ENCODE measurements around the gene DGKB.

The DGKB gene

DNA sequence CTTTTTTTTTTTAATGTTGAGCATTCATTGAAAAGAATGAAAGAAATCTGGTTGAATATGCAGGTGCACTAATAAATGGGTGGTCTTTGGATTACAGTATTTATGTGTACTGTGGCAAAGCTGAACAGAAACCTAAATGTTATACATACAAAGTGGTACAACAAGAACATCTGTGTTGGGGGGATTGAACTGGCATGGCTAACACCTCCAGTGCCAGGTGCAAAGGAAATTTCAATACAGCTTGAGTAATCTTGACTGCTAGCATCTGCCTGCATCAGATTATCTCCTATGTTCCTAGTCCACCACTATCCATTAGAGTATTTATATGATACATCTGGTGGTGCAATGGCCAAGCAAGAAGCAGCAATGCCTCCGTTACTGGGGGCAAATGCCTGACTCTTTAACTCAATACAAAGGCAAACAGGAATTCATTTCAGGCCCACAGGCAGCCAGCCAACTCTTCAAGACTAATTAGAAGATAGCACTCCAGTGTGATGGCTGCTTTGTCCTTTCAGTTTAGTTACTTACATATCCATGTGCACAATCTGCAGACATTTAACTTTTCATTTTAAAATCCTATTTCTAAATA lies 692.6 kb downstream of the DGKB start:
- TF ChIP-seq, protein P1, sequence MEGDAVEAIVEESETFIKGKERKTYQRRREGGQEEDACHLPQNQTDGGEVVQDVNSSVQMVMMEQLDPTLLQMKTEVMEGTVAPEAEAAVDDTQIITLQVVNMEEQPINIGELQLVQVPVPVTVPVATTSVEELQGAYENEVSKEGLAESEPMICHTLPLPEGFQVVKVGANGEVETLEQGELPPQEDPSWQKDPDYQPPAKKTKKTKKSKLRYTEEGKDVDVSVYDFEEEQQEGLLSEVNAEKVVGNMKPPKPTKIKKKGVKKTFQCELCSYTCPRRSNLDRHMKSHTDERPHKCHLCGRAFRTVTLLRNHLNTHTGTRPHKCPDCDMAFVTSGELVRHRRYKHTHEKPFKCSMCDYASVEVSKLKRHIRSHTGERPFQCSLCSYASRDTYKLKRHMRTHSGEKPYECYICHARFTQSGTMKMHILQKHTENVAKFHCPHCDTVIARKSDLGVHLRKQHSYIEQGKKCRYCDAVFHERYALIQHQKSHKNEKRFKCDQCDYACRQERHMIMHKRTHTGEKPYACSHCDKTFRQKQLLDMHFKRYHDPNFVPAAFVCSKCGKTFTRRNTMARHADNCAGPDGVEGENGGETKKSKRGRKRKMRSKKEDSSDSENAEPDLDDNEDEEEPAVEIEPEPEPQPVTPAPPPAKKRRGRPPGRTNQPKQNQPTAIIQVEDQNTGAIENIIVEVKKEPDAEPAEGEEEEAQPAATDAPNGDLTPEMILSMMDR (IDR thresholded peaks at IDR 0.05; ENCODE audit: insufficient read depth, low read depth, low read length, missing control alignments), result no peak
- no peak for DNase-seq (ENCODE audit: low read depth)
- no peak overlapping the region for H3K4me3 ChIP-seq (ENCODE audit: low read depth, low read length)

DNA sequence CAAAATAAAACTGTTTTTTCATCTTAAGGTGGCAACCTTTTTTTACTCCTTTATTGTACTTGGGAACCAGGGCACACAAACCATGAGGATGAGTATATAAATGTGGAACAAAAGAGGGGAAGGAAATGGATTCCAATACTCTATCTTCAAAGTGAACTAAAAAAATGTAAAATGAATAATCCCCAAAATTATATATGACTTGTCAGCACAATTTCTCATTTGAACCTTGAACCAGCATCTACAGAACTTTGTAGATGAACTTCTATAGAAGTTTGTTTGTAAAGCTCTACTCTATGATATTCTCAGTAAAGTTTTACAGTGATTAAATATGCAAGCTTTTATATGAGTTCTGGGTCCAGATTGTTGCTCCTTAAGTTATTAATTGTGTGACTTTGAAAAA lies 694.8 kb downstream of the DGKB start:
- no peak for DNase-seq (ENCODE audit: low read depth)
- no peak overlapping the region for H3K4me3 ChIP-seq (ENCODE audit: low read depth, low read length)
- TF ChIP-seq, protein P1 (IDR thresholded peaks at IDR 0.05; ENCODE audit: insufficient read depth, low read depth, low read length, missing control alignments), result no peak

DNA sequence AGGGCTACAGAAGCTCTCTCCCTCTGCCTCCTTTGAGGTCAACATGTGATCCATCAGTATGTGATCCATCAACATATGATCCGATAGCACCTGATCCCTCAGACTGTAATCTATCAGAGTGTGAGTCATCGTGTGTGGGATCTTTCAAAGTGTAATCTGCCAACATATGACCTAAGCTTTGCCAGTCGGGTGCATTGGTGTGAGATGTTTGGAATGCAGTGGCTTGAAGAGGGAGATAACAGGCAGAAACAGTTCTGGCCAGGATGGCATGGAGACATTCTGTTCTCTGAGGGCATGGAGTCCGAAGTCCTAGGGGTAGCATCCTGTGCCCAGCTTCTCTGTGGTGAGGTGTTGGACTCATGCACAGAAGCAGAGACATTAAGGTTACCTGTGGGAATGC lies 695.4 kb downstream of the DGKB start:
- no peak for DNase-seq (ENCODE audit: low read depth)
- H3K4me3 ChIP-seq (ENCODE audit: low read depth, low read length), result no peak overlapping the region
- TF ChIP-seq, protein P1 (IDR thresholded peaks at IDR 0.05; ENCODE audit: insufficient read depth, low read depth, low read length, missing control alignments), result no peak

DNA sequence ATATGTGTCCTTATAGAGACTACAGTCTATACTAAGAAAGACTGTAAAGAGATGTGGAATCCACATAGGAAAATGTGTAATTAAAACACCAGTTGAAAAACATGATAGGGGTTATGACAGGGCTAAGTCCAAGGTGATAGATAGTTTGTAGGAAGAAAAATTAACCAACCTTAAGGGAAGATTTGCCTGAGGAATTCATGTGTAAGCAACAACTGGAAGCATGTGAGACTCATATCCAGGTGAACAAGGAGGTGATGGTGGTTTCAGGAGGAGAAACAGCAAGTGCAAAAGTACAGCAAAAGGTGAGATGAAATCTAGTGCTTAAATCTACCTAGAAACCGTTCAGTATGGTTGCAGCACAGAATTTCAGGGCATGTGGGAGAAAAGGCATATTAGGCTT lies 696.4 kb downstream of the DGKB start:
- no peak overlapping the region for H3K4me3 ChIP-seq (ENCODE audit: low read depth, low read length)
- TF ChIP-seq, protein P1 (IDR thresholded peaks at IDR 0.05; ENCODE audit: insufficient read depth, low read depth, low read length, missing control alignments), result no peak
- DNase-seq (ENCODE audit: low read depth), result no peak

DNA sequence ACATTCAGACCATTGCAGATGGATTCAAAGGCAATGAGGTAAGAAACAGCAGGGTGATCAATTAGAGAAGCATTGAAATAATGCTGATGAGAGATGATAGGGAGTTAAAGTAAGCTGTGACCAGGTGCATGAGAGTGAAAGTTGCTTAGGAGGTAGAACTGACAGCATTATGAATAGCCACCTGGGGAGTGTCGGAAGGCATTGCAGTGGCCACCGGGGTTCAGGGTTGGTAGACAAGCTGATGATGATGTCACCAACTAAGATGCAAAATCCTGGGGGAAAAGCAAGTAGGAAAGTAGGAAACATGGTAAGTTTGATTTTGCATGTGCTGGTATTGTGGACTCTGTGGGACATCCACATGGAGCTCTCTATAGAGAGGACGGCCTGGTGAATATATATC lies 701.2 kb downstream of the DGKB start:
- TF ChIP-seq, protein P1 (IDR thresholded peaks at IDR 0.05; ENCODE audit: insufficient read depth, low read depth, low read length, missing control alignments), result no peak

DNA sequence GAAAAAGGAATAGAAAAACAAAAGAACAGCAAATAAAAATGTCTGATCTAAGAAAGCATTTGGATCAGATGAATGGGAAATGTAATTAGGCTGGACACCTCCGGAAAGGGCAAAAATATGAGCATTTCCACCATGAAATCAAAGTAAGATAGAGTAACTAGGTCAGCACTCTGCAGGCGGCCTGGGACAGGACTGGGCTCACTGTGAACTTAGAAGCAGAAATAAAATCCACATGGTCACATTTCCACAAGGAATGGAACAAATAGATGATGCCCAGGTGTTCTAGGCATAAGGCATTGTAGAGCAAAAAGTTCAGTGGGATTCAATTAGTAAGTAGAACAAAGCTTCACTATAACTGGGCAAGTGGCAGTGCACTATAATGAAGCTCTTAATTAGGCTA lies 703.2 kb downstream of the DGKB start:
- H3K4me3 ChIP-seq (ENCODE audit: low read depth, low read length), result no peak overlapping the region
- TF ChIP-seq, protein P1 (IDR thresholded peaks at IDR 0.05; ENCODE audit: insufficient read depth, low read depth, low read length, missing control alignments), result no peak
- no peak for DNase-seq (ENCODE audit: low read depth)

More for the DNA sequence above, 701.2 kb downstream of the DGKB start:
- H3K4me3 ChIP-seq (ENCODE audit: low read depth, low read length), result no peak overlapping the region
- no peak for DNase-seq (ENCODE audit: low read depth)

DNA sequence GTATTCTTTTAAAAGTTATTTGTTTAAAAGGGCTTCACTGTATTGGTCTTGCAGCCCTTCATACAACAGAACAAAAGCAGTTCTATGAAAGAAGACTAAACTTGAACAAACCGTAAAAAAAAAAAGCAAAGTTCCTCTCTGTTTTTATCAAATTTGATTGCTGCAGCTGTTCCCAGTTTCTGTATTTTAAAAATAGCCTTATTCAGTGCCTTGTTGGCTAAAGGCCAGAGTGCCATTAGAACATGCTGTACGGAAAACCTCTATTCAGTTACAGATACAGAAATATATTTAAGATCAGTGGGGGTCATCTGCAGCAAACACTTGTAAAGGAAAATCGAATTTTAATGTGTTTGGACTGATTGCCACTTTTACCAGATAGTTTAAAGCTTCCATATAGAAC lies 705.3 kb downstream of the DGKB start:
- TF ChIP-seq, protein P1 (IDR thresholded peaks at IDR 0.05; ENCODE audit: insufficient read depth, low read depth, low read length, missing control alignments), result no peak
- DNase-seq (ENCODE audit: low read depth), result no peak
- H3K4me3 ChIP-seq (ENCODE audit: low read depth, low read length), result no peak overlapping the region
